HG03159 (cell line): ENCODE measurements around the gene SMIM24.
"Not testable (repeated sequence)": the region's sequence is repeated elsewhere in the genome, so short reads cannot be mapped to it uniquely, and the experiment has no call there.

Experiments used
- ATAC-seq: cut with Tn5 transposase; IDR thresholded peaks from one replicate; pipeline ENCODE4 v1.9.1; 2021; ENCODE audit warnings: mild to moderate bottlenecking, moderate library complexity; ENCODE audit not compliant: unreplicated experiment

The SMIM24 gene

DNA sequence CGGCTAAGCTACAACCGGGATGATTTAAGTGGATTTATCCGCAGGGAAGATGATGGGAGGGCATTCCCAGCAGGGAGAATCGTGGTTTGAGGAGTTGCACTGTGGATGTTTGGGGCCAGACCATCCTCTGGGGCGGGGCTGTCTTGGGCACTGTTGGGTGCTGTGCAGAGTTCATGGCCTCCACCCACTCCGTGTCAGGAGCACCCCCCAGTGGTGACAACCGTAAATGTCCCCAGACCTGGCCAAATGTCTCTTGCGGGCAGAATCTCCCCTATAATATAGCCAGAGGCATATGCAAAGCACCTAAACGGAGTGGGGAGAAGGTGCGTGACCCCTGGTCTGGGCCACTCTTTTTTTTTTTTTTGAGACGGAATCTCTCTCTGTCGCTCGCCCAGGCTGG lies 40.2 kb downstream of the SMIM24 start:
- ATAC-seq, result no peak

GRCh38 chr19:3434630-3435553 lies 45.4 kb downstream of the SMIM24 start:
- peak; percentile 90 for ATAC-seq

GRCh38 chr19:3433805-3434540 lies 46.4 kb downstream of the SMIM24 start:
- ATAC-seq, result no peak

DNA sequence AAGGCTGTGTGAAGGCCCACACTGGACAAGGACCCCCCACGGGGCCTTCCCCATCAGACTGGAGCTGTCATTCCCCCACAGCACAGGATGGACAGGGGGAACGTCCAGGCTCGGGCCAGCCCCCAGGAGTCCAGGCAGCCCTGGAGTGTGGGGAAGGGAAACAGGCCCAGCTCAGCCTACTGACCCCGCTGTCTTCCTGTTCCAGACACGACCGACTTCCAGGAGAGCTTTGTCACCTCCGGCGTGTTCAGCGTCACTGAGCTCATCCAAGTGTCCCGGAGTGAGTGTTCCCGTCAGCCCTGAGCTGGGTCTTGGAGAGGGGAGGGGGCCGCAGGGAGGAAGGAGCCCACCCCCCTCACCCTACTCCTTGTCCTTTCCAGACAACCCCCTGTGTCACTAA lies 47.0 kb downstream of the SMIM24 start:
- no peak for ATAC-seq

- no peak for ATAC-seq
Measured at GRCh38 chr19:3431760-3432397, 48.4 kb downstream of the SMIM24 start.

DNA sequence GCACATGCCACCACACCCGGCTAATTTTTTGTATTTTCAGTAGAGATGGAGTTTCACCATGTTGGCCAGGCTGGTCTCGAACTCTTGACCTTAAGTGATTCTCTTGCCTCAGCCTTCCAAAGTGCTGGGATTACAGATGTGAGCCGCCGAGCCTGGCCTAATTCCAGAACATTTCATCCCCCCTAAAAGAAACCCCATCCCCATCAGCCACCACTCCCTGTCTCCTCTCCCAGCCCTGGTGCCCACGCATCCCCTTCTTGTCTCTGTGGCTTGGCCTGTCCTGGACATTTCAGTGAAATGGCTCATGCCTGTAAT lies 50.0 kb downstream of the SMIM24 start:
- ATAC-seq, result not testable (repeated sequence)

DNA sequence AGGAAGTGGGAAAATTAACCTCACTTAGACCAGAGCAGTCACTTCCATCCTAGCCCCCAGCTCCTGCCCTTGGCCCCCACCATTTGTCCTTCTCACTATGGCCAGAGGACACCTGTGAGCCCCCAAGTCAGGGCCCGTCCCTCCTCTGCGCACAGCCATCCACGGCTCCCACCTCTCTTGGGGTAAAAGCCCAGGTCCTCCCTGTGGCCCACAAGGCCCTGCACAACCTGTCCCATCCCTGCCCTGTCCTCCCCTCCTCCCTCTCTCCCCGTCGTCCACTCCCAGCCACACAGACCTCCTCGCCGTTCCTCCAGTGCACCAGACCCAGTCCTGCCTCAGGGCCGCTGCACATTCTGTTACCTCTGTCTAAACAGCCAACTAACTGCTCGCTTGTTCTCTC lies 53.9 kb downstream of the SMIM24 start:
- ATAC-seq, result no peak
